ENCODE results near the gene MAD1L1. TPM values are rescaled to one million over a fixed set of nuclear protein-coding genes. Genes with fewer than 3 reads are reported as not detected.

Gene MAD1L1
- total and polyA plus RNA-seq, 2 of the 13 experiments (the other 11 are each of a cell fraction or from before 2014, with no cell fraction given): 17.4 to 64.7 TPM

GRCh38 chr7:2232766-2233520, at the start of gene MAD1L1 (continued):
- TF ChIP-seq ZNF703 (CRISPR knock-in tag; IDR thresholded peaks at IDR 0.05; ENCODE audit: borderline replicate concordance): no peak
- peak; percentile 38; the same call in 1 of the 2 replicates for TF ChIP-seq ZNF777 (CRISPR knock-in tag; IDR thresholded peaks at IDR 0.05)
- no peak for TF ChIP-seq MAFF (IDR thresholded peaks at IDR 0.05; ENCODE audit: low read depth, low read length)
- no peak for TF ChIP-seq HDAC2 (CRISPR knock-in tag; IDR thresholded peaks at IDR 0.05)
- TF ChIP-seq ZZZ3 (CRISPR knock-in tag; IDR thresholded peaks at IDR 0.05; ENCODE audit: borderline replicate concordance): peak; percentile 95
- no peak for TF ChIP-seq DDIT3 (CRISPR knock-in tag; IDR thresholded peaks at IDR 0.05)
- no peak for TF ChIP-seq ZNF326 (CRISPR knock-in tag; IDR thresholded peaks at IDR 0.05; ENCODE audit: borderline replicate concordance)
- TF ChIP-seq SRF (IDR thresholded peaks at IDR 0.05; ENCODE audit: low read depth, low read length): 0 out of 2 replicates have a peak, but pooled peaks have one; percentile 25
- TF ChIP-seq ZNF407 (CRISPR knock-in tag; IDR thresholded peaks at IDR 0.05; ENCODE audit: not compliant biosample characterization): peak; percentile 39
- TF ChIP-seq ZNF124 (CRISPR knock-in tag; IDR thresholded peaks at IDR 0.05): peak; percentile 43; the same call in 1 of the 2 replicates
- TF ChIP-seq SRSF9 (IDR thresholded peaks at IDR 0.05; ENCODE audit: borderline replicate concordance, insufficient read depth, low read depth, low read length, poor library complexity, severe bottlenecking): no peak
- TF ChIP-seq U2AF2 (IDR thresholded peaks at IDR 0.05; ENCODE audit: low read depth, low read length): no peak
- TF ChIP-seq PPARG (CRISPR knock-in tag; conservative IDR thresholded peaks at IDR 0.05): no peak
- no peak for TF ChIP-seq KLF11 (CRISPR knock-in tag; IDR thresholded peaks at IDR 0.05)
- TF ChIP-seq, protein P1, sequence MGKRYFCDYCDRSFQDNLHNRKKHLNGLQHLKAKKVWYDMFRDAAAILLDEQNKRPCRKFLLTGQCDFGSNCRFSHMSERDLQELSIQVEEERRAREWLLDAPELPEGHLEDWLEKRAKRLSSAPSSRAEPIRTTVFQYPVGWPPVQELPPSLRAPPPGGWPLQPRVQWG (CRISPR knock-in tag; IDR thresholded peaks at IDR 0.05; ENCODE audit: borderline replicate concordance, low read depth): no peak
- TF ChIP-seq SNAI1 (CRISPR knock-in tag; IDR thresholded peaks at IDR 0.05; ENCODE audit: borderline replicate concordance): no peak
- TF ChIP-seq, protein P2, sequence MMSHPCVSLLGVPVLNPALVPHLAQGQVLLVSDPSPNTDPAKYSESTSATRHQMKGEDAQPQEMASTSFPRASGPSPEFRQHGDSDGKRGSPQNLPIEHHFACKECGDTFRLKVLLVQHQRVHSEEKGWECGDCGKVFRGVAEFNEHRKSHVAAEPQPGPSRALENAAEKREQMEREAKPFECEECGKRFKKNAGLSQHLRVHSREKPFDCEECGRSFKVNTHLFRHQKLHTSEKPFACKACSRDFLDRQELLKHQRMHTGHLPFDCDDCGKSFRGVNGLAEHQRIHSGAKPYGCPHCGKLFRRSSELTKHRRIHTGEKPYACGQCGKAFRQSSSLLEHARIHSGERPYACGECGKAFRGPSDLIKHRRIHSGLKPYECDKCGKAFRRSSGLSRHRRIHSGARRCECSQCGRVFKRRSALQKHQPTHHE (CRISPR knock-in tag; IDR thresholded peaks at IDR 0.05; ENCODE audit: borderline replicate concordance): no peak
- peak; percentile 64 to 78 for TF ChIP-seq POLR2A (IDR thresholded peaks at IDR 0.05; ENCODE audit: insufficient read depth in 1 of 2, low read depth in 2 of 2, low read length in 2 of 2)
- TF ChIP-seq TBP (CRISPR knock-in tag; IDR thresholded peaks at IDR 0.05): 0 out of 2 replicates have a peak, but pooled peaks have one; percentile 64
- no peak for TF ChIP-seq ATF1 (CRISPR knock-in tag; IDR thresholded peaks at IDR 0.05)

Measured in HepG2 (cell line).